A673 (cell line): ENCODE measurements around the gene ETDC.
"Not testable (repeated sequence)": the region's sequence is repeated elsewhere in the genome, so short reads cannot be mapped to it uniquely, and the experiment has no call there.

ENCODE experiments used
- EZH2 ChIP-seq: fragments of 200-600 bp; sonication (generic); IDR thresholded peaks from 2 replicates; pipeline ENCODE4 v1.6.1; 2017; ENCODE audit warnings: borderline replicate concordance, low read depth, mild to moderate bottlenecking, mixed read lengths, antibody characterized with exemption, low read length; ENCODE audit not compliant: poor library complexity, severe bottlenecking
- TF ChIP-seq, protein P1 (sequence below): fragments of 300-800, 200-600 bp; sonication (generic); conservative IDR thresholded peaks from 2 replicates; pipeline ENCODE4 v1.5.1; 2017; ENCODE audit warnings: low read depth, mild to moderate bottlenecking, antibody characterized with exemption, low read length, moderate library complexity, mixed read lengths

- TF ChIP-seq, protein P1, sequence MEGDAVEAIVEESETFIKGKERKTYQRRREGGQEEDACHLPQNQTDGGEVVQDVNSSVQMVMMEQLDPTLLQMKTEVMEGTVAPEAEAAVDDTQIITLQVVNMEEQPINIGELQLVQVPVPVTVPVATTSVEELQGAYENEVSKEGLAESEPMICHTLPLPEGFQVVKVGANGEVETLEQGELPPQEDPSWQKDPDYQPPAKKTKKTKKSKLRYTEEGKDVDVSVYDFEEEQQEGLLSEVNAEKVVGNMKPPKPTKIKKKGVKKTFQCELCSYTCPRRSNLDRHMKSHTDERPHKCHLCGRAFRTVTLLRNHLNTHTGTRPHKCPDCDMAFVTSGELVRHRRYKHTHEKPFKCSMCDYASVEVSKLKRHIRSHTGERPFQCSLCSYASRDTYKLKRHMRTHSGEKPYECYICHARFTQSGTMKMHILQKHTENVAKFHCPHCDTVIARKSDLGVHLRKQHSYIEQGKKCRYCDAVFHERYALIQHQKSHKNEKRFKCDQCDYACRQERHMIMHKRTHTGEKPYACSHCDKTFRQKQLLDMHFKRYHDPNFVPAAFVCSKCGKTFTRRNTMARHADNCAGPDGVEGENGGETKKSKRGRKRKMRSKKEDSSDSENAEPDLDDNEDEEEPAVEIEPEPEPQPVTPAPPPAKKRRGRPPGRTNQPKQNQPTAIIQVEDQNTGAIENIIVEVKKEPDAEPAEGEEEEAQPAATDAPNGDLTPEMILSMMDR = not testable (repeated sequence)
- not testable (repeated sequence) for TF ChIP-seq EZH2
Measured at GRCh38 chrX:135260976-135261375, 48.3 kb upstream of the ETDC start.
